Tibial nerve (tissue), 4 donors: Measurements from ENCODE around the gene CCDC88A.

Source experiments
- CTCF ChIP-seq, 5 experiments: fragments of 200-600 bp in 3 of 5; fragments of 450-650 bp in 2 of 5; sonication (generic) in 3 of 5; IDR thresholded peaks; one replicate each; pipeline ENCODE4 v1.5.1; 2016 to 2019; ENCODE audit warnings: antibody characterized with exemption in 5 of 5, mild to moderate bottlenecking in 3 of 5, moderate library complexity in 2 of 5
- EP300 ChIP-seq, 2 donors: sonication (generic); formaldehyde crosslinking; IDR thresholded peaks; one replicate each; pipeline ENCODE4 v1.6.1; 2017; ENCODE audit warnings: antibody characterized with exemption in 2 of 2, mild to moderate bottlenecking in 1 of 2
- POLR2A ChIP-seq, 2 donors: fragments of 450-650 bp; IDR thresholded peaks; one replicate each; pipeline ENCODE4 v1.6.1; 2017; ENCODE audit warnings: antibody characterized with exemption in 2 of 2, mild to moderate bottlenecking in 2 of 2, moderate library complexity in 2 of 2

- TF ChIP-seq POLR2A (IDR thresholded peaks at IDR 0.05) (no peak), CTCF (IDR thresholded peaks at IDR 0.05) (no peak), EP300 (IDR thresholded peaks at IDR 0.05) (no peak)
Measured at GRCh38 chr2:55420439-55420725, 726 bp upstream of the CCDC88A start.
